Upper lobe of left lung (tissue), 6 donors: Measurements from ENCODE around the gene ZNF594. TPM values are rescaled to one million over a fixed set of nuclear protein-coding genes. Genes with fewer than 3 reads are reported as not detected.
"Not testable (repeated sequence)": the region's sequence is repeated elsewhere in the genome, so short reads cannot be mapped to it uniquely, and the experiment has no call there.

Experiments
- ATAC-seq, 2 donors: fragments of 200-7000 bp; cut with Tn5 transposase; one replicate each; pipeline ENCODE4 v1.9.1; 2022; ENCODE audit warnings: mild to moderate bottlenecking in 2 of 2, moderate library complexity in 2 of 2; ENCODE audit not compliant: low FRiP score in 2 of 2
- DNase-seq, 2 donors: peaks; one replicate each; pipeline ENCODE4 v3.0.0-alpha.2; 2019 to 2020
- H3K27ac ChIP-seq, 4 donors: fragments of 200-600 bp; sonication (generic); one replicate each; pipeline ENCODE4 v1.5.1; 2016 to 2019
- H3K27me3 ChIP-seq, 4 donors: fragments of 200-600 bp; sonication (generic); one replicate each; pipeline ENCODE4 v1.5.1; 2017 to 2019
- H3K36me3 ChIP-seq, 4 donors: fragments of 200-600 bp; sonication (generic); one replicate each; pipeline ENCODE4 v1.5.1; 2016 to 2019
- H3K4me1 ChIP-seq, 4 donors: fragments of 200-600 bp; sonication (generic); one replicate each; pipeline ENCODE4 v1.5.1; 2018 to 2019
- H3K4me3 ChIP-seq, 4 donors: fragments of 200-600 bp; sonication (generic); one replicate each; pipeline ENCODE4 v1.5.1; 2017 to 2019; ENCODE audit warnings: mild to moderate bottlenecking in 2 of 4, moderate library complexity in 1 of 4
- H3K9me3 ChIP-seq, 4 donors: fragments of 200-600 bp; sonication (generic); one replicate each; pipeline ENCODE4 v1.5.1; 2018 to 2019
- CTCF ChIP-seq, 6 experiments: fragments of 450-650 bp in 4 of 6; fragments of 200-600 bp in 2 of 6; sonication (generic) in 2 of 6; IDR thresholded peaks; one replicate each; pipeline ENCODE4 v1.5.1; 2016 to 2019; ENCODE audit warnings: antibody characterized with exemption in 6 of 6
- EP300 ChIP-seq, 4 donors: sonication (generic); formaldehyde crosslinking; IDR thresholded peaks; one replicate each; pipeline ENCODE4 v1.5.1; 2017; ENCODE audit warnings: antibody characterized with exemption in 4 of 4, control low read depth in 2 of 4
- POLR2A ChIP-seq, 4 donors: fragments of 450-650 bp; IDR thresholded peaks; one replicate each; pipeline ENCODE4 v1.5.1; 2016 to 2017; ENCODE audit warnings: antibody characterized with exemption in 4 of 4, mild to moderate bottlenecking in 2 of 4
- POLR2AphosphoS5 ChIP-seq, 2 donors: sonication (generic); formaldehyde crosslinking; IDR thresholded peaks; one replicate each; pipeline ENCODE4 v1.5.1; 2017; ENCODE audit warnings: antibody characterized with exemption in 2 of 2
- whole genome bisulfite sequencing, 2 donors: methylation state at CpG; one replicate each; pipeline ENCODE4 v1.1.5; 2017 to 2018; 5-methylcytosine and 5-hydroxymethylcytosine counted together
- total RNA-seq, 6 donors: library from RNA; depleted of rRNA in 4 of 6; stranded (reverse); fragments of >200 nt in 4 of 6; gene quantifications; one replicate each; pipeline versions ENCODE4 v1.1.0 to v1.2.1, GENCODE V29; 2016 to 2021
- donor health status: DM: no; HTN: no; CAD: no; lungs with moderate emphysema.
- donor health status: DM: no; HTN: yes; CAD: no; lungs with severe emphysema.

The ZNF594 gene
- total RNA-seq, 6 donors from 2014 or later, result 4.9 to 29.3 (median 10.4) TPM

- H3K27ac ChIP-seq, result peak within 1 kb of the TSS in 2 of 4 donors; percentile 49 to 75
Measured at GRCh38 chr17:5234645-5235576, 43.2 kb upstream of the ZNF594 start, which contains the start of gene SCIMP. Gene SCIMP (minus strand): TSS chr17:5234860. CDS start chr17:5234755, 105 bp downstream.

GRCh38 chr17:5233492-5233891 lies 41.8 kb upstream of the ZNF594 start:
- 91 to 92% methylated on average over 6 to 7 of the region's 7 CpGs for WGBS, 2 donors
- H3K27me3 ChIP-seq, H3K36me3 ChIP-seq, H3K9me3 ChIP-seq, ATAC-seq, DNase-seq: not testable (repeated sequence)
- Histone ChIP-seq H3K4me1 (peaks cover 5 to 17% (median 9%) of the 10 kb centered on the region in 4 donors), H3K4me3 (peak overlapping the region in 1 of 4 donors; percentile 29), H3K27ac (peak overlapping the region in 3 of 4 donors; percentile 8 to 75 (median 49))

More at GRCh38 chr17:5234645-5235576, 43.2 kb upstream of the ZNF594 start, which contains the start of gene SCIMP:
- Histone ChIP-seq H3K27me3 (no peaks in the 10 kb centered on the region), H3K4me3 (peak within 1 kb of the TSS in 2 of 4 donors; percentile 15 to 29), H3K36me3 (peaks cover 0 to 6% (median 0%) of the 10 kb centered on the region in 4 donors), H3K9me3 (no peaks in the 10 kb centered on the region), H3K4me1 (peaks cover 0 to 6% (median 4%) of the 10 kb centered on the region in 4 donors)
- TF ChIP-seq POLR2A (IDR thresholded peaks at IDR 0.05), result peak in 1 of 4 donors; percentile 66
- peak; percentile 24 to 44 for TF ChIP-seq POLR2AphosphoS5 (IDR thresholded peaks at IDR 0.05)
- TF ChIP-seq EP300 (IDR thresholded peaks at IDR 0.05), result no peak
- TF ChIP-seq CTCF (IDR thresholded peaks at IDR 0.05), result no peak
- ATAC-seq (peak; percentile 42 to 75), DNase-seq (peak in 1 of 2 donors; percentile 65)
- 71 to 84% methylated on average over 10 to 18 of the region's 19 CpGs for WGBS, 2 donors

- peak in 1 of 2 donors; percentile 87 for DNase-seq
- no peaks in the 10 kb centered on the region for H3K9me3 ChIP-seq
- peak overlapping the region; percentile 2 to 57 (median 40) for H3K27ac ChIP-seq
- H3K4me3 ChIP-seq, result no peak overlapping the region
- H3K36me3 ChIP-seq, result no peaks in the 10 kb centered on the region
- WGBS, 2 donors, result 84 to 89% methylated on average over 15 of the region's 15 CpGs
- H3K27me3 ChIP-seq, result no peaks in the 10 kb centered on the region
- peaks cover 11 to 30% (median 24%) of the 10 kb centered on the region in 4 donors for H3K4me1 ChIP-seq
- peak; percentile 12 to 90 for ATAC-seq
- TF ChIP-seq POLR2AphosphoS5 (IDR thresholded peaks at IDR 0.05) (peak in 1 of 2 donors; percentile 19), CTCF (IDR thresholded peaks at IDR 0.05) (no peak), POLR2A (IDR thresholded peaks at IDR 0.05) (no peak), EP300 (IDR thresholded peaks at IDR 0.05) (no peak)
Measured at GRCh38 chr17:5226940-5227878, 35.5 kb upstream of the ZNF594 start.

GRCh38 chr17:5225668-5226457 lies 34.2 kb upstream of the ZNF594 start:
- DNase-seq, result no peak
- no peaks in the 10 kb centered on the region for H3K27me3 ChIP-seq
- peak overlapping the region in 2 of 4 donors; percentile 57 for H3K27ac ChIP-seq
- TF ChIP-seq POLR2A (IDR thresholded peaks at IDR 0.05) (no peak), EP300 (IDR thresholded peaks at IDR 0.05) (no peak), POLR2AphosphoS5 (IDR thresholded peaks at IDR 0.05) (no peak), CTCF (IDR thresholded peaks at IDR 0.05) (no peak)
- peaks cover 19 to 33% (median 25%) of the 10 kb centered on the region in 4 donors for H3K4me1 ChIP-seq
- no peaks in the 10 kb centered on the region for H3K36me3 ChIP-seq
- H3K4me3 ChIP-seq, result no peak overlapping the region
- no peaks in the 10 kb centered on the region for H3K9me3 ChIP-seq
- WGBS, 2 donors, result 89 to 91% methylated on average over 17 of the region's 17 CpGs
- no peak for ATAC-seq

GRCh38 chr17:5221912-5222311 lies 30.2 kb upstream of the ZNF594 start:
- Histone ChIP-seq H3K4me1 (peaks cover 7 to 28% (median 15%) of the 10 kb centered on the region in 4 donors), H3K27ac (peak overlapping the region in 3 of 4 donors; percentile 38 to 73 (median 42))
- not testable (repeated sequence) for H3K36me3 ChIP-seq, H3K27me3 ChIP-seq, ATAC-seq, H3K9me3 ChIP-seq, H3K4me3 ChIP-seq, DNase-seq
- WGBS, 2 donors, result 92 to 93% methylated on average over 12 of the region's 12 CpGs
